Measurements from ENCODE around the gene TATDN2.

GRCh38 chr3:10206166-10206511, 42.1 kb upstream of the TATDN2 start:
- TF ChIP-seq, protein P1, sequence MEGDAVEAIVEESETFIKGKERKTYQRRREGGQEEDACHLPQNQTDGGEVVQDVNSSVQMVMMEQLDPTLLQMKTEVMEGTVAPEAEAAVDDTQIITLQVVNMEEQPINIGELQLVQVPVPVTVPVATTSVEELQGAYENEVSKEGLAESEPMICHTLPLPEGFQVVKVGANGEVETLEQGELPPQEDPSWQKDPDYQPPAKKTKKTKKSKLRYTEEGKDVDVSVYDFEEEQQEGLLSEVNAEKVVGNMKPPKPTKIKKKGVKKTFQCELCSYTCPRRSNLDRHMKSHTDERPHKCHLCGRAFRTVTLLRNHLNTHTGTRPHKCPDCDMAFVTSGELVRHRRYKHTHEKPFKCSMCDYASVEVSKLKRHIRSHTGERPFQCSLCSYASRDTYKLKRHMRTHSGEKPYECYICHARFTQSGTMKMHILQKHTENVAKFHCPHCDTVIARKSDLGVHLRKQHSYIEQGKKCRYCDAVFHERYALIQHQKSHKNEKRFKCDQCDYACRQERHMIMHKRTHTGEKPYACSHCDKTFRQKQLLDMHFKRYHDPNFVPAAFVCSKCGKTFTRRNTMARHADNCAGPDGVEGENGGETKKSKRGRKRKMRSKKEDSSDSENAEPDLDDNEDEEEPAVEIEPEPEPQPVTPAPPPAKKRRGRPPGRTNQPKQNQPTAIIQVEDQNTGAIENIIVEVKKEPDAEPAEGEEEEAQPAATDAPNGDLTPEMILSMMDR (IDR thresholded peaks at IDR 0.05; ENCODE audit: borderline replicate concordance, extremely low read depth, low read length, poor library complexity, severe bottlenecking) = no peak
- TF ChIP-seq EZH2 (IDR thresholded peaks at IDR 0.05; ENCODE audit: borderline replicate concordance, low read depth, low read length, severe bottlenecking) = no peak
